ENCODE measurements around the gene FXYD1. TPM values are rescaled to one million over a fixed set of nuclear protein-coding genes. Genes with fewer than 3 reads are reported as not detected.

FXYD1 gene
- polyA plus RNA-seq, 2 of the 4 experiments (the other 2 are of a cell fraction): not detected

DNA sequence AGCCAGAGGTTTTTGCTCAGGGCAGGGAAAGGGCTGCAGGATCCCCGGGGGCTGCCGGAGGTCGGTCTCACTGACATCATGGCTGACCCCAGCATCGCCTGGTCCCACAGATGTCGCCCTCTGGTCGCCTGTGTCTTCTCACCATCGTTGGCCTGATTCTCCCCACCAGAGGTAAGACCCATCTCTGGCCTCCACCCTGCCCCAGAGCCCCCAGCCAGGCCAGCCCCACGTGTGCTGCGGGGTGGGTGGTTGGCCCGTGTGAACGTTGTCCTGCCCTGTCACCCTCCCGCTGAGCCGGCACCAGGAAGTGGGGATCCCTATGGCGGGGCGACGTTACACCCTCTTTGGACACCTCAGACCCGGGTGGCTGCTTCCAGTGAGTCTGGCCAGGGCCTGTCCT, 16.8 kb downstream of the FXYD1 start (continued):
- no peak for TF ChIP-seq CTCF (IDR thresholded peaks at IDR 0.05)
- TF ChIP-seq, protein P1, sequence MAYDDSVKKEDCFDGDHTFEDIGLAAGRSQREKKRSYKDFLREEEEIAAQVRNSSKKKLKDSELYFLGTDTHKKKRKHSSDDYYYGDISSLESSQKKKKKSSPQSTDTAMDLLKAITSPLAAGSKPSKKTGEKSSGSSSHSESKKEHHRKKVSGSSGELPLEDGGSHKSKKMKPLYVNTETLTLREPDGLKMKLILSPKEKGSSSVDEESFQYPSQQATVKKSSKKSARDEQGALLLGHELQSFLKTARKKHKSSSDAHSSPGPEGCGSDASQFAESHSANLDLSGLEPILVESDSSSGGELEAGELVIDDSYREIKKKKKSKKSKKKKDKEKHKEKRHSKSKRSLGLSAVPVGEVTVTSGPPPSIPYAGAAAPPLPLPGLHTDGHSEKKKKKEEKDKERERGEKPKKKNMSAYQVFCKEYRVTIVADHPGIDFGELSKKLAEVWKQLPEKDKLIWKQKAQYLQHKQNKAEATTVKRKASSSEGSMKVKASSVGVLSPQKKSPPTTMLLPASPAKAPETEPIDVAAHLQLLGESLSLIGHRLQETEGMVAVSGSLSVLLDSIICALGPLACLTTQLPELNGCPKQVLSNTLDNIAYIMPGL (CRISPR knock-in tag; IDR thresholded peaks at IDR 0.05; ENCODE audit: borderline replicate concordance): no peak

DNA sequence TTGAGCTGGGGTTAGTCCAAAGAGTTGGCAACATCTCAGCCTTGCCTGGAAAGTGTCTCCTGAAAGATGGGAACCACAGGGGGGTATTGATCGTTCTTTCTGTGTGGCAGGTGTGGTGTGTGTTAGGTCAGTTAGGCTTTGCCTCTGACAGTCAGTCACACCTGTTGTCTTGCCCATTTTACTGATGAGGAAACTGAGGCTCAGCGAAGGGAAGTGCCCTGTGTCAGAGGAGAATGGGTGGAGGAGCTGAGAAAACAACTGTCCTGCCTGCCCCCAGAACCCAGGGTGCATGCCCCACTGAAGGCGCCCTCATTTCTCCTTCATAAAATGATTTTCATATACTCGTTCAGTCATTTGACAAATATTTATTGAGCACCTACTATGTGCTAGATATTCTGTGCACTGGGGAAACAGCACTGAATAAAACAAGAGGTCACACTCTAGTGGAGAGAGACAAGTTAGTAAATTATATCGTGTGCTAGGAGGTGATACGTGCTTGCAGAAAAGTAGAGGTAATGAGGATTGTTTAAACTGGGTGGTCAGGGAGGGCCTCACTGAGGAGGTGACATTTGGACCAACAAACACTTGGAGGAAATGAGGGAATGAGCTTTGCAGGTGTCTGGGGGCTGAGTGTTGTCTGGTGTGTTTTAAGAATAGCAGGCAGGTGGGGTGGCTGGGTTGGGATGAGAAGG, 17.5 kb downstream of the FXYD1 start:
- ATAC-seq (no peak), DNase-seq (ENCODE audit: low read depth in 1 of 2, low spot score in 1 of 2) (no peak), FAIRE-seq (no peak)
- POLR2A ChIA-PET: no interaction called here
- H3K27ac ChIP-seq: no peak overlapping the region
- no peak overlapping the region for H3K4me3 ChIP-seq
- TF ChIP-seq KDM1A (IDR thresholded peaks at IDR 0.05; ENCODE audit: low read depth) (no peak), ESRRA (IDR thresholded peaks at IDR 0.05; ENCODE audit: borderline replicate concordance, low read length) (no peak), JUN (IDR thresholded peaks at IDR 0.05) (no peak), ZNF302 (CRISPR knock-in tag; IDR thresholded peaks at IDR 0.05) (0 out of 2 replicates have a peak, but pooled peaks have one; percentile 30), E2F6 (IDR thresholded peaks at IDR 0.05; ENCODE audit: borderline replicate concordance, low read depth) (no peak), ZFP36 (IDR thresholded peaks at IDR 0.05; ENCODE audit: borderline replicate concordance, partially characterized antibody) (peak; percentile 60), NFE2L2 (conservative IDR thresholded peaks at IDR 0.05; ENCODE audit: low read length) (no peak), MAX (IDR thresholded peaks at IDR 0.05) (no peak), HEYL (CRISPR knock-in tag; IDR thresholded peaks at IDR 0.05) (no peak), CTCF (IDR thresholded peaks at IDR 0.05) (no peak), JUNB (IDR thresholded peaks at IDR 0.05) (no peak)
- no peaks in the 10 kb centered on the region for H3K9me3 ChIP-seq
- CTCF ChIA-PET: interaction anchor here (6.8 to 13.8 kb wide), 2 partner anchors 11 to 20 kb away, joined by 51 to 163 read pairs; partner anchors contain the start of genes FXYD1, FXYD7 and LGI4
- peak overlapping the region; percentile 88; the same call in 1 of the 3 replicates for H3K4me2 ChIP-seq
- peaks cover 9% of the 10 kb centered on the region; the same call in 1 of the 3 replicates for H3K4me1 ChIP-seq
- 94% methylated on average over 6 of the region's 6 CpGs for WGBS (ENCODE audit: missing lambda C conversion rate)

- ATAC-seq: no peak
- FAIRE-seq: no peak
- no peak for DNase-seq (ENCODE audit: low read depth in 1 of 2, low spot score in 1 of 2)
- no peak overlapping the region for H3K4me2 ChIP-seq
- H3K9me3 ChIP-seq: 0 out of 3 replicates have a peak, but pooled peaks cover 4% of the 10 kb centered on the region
- ChIA-PET CTCF (interaction anchor here (6.8 to 13.8 kb wide), 2 partner anchors 11 to 20 kb away, joined by 51 to 163 read pairs; partner anchors contain the start of genes FXYD1, FXYD7 and LGI4), POLR2A (no interaction called here)
- 93% methylated on average over 7 of the region's 7 CpGs for WGBS (ENCODE audit: missing lambda C conversion rate)
- H3K4me1 ChIP-seq: peaks cover 9% of the 10 kb centered on the region; the same call in 1 of the 3 replicates
- no peak overlapping the region for H3K4me3 ChIP-seq
- no peak overlapping the region for H3K27ac ChIP-seq
- no peak for TF ChIP-seq GATA3 (IDR thresholded peaks at IDR 0.05; ENCODE audit: borderline replicate concordance)
- TF ChIP-seq NR3C1 (IDR thresholded peaks at IDR 0.05): no peak
- TF ChIP-seq CBX2 (IDR thresholded peaks at IDR 0.05; ENCODE audit: borderline replicate concordance, low read depth): no peak
- no peak for TF ChIP-seq MAX (IDR thresholded peaks at IDR 0.05)
- TF ChIP-seq RARB (CRISPR knock-in tag; IDR thresholded peaks at IDR 0.05): no peak
- no peak for TF ChIP-seq MAZ (IDR thresholded peaks at IDR 0.05; ENCODE audit: borderline replicate concordance, low read depth, low read length)
- TF ChIP-seq E2F6 (IDR thresholded peaks at IDR 0.05; ENCODE audit: borderline replicate concordance, low read depth): no peak
- TF ChIP-seq POLR2AphosphoS2 (conservative IDR thresholded peaks at IDR 0.05; ENCODE audit: low read length): no peak
- TF ChIP-seq ZSCAN20 (CRISPR knock-in tag; IDR thresholded peaks at IDR 0.05): no peak
- TF ChIP-seq RNF2 (IDR thresholded peaks at IDR 0.05; ENCODE audit: borderline replicate concordance, low read depth): no peak
- TF ChIP-seq, protein P2, sequence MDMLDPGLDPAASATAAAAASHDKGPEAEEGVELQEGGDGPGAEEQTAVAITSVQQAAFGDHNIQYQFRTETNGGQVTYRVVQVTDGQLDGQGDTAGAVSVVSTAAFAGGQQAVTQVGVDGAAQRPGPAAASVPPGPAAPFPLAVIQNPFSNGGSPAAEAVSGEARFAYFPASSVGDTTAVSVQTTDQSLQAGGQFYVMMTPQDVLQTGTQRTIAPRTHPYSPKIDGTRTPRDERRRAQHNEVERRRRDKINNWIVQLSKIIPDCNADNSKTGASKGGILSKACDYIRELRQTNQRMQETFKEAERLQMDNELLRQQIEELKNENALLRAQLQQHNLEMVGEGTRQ (IDR thresholded peaks at IDR 0.05): no peak
- TF ChIP-seq, protein P3, sequence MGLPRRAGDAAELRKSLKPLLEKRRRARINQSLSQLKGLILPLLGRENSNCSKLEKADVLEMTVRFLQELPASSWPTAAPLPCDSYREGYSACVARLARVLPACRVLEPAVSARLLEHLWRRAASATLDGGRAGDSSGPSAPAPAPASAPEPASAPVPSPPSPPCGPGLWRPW (IDR thresholded peaks at IDR 0.05): no peak
- TF ChIP-seq ZC3H11A (IDR thresholded peaks at IDR 0.05): no peak
- no peak for TF ChIP-seq TFCP2L1 (CRISPR knock-in tag; IDR thresholded peaks at IDR 0.05)
- no peak for TF ChIP-seq HEYL (CRISPR knock-in tag; IDR thresholded peaks at IDR 0.05)
- TF ChIP-seq RCOR1 (IDR thresholded peaks at IDR 0.05; ENCODE audit: low read depth, low read length): no peak
Observed at GRCh38 chr19:35156673-35157014, 18.0 kb downstream of the FXYD1 start.

Data from A549 (cell line).